ENCODE measurements around the gene LPCAT2. TPM values are rescaled to one million over a fixed set of nuclear protein-coding genes. Genes with fewer than 3 reads are reported as not detected.

Gene LPCAT2
- total RNA-seq, 1 donor from 2014 or later = 9.7 TPM

DNA sequence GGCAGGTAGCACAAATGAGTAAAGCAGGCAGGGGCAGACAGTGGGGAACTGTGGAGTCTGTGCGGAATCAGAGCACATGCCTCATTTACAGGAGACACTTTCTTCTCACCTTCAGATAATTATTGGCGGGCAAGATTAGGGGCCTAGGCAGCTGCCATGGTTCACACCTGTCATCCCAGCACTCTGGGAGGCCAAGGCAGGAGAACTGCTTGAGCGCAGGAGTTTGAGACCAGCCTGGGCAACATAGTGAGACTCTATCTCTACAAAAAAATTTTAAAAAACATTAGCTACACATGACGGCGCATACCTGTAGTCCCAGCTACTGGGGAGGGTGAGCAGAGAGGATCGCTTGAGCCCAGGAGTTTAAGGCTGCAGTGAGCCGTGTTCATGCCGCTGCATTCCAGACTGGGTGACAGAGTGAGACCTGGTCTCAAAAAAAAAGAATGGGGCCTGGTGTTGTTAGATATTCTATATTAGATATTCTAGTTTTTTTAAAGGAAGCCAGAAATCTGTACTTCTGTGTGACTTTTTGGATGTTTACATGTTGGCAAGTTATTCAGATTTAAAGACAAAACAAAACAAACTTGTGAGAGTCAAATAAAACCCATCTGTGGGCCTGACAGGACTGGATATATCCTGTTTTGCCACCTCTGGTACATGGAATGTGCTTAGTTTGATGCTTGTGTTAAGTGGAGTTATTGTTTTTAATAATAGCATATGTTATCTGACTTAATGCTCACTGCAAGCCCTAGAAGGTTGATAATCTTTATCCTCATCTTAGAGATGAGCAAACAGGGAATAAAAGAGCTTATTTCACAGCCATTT lies 4.9 kb upstream of the LPCAT2 start:
- DNase-seq (ENCODE audit: low read depth) = no peak

DNA sequence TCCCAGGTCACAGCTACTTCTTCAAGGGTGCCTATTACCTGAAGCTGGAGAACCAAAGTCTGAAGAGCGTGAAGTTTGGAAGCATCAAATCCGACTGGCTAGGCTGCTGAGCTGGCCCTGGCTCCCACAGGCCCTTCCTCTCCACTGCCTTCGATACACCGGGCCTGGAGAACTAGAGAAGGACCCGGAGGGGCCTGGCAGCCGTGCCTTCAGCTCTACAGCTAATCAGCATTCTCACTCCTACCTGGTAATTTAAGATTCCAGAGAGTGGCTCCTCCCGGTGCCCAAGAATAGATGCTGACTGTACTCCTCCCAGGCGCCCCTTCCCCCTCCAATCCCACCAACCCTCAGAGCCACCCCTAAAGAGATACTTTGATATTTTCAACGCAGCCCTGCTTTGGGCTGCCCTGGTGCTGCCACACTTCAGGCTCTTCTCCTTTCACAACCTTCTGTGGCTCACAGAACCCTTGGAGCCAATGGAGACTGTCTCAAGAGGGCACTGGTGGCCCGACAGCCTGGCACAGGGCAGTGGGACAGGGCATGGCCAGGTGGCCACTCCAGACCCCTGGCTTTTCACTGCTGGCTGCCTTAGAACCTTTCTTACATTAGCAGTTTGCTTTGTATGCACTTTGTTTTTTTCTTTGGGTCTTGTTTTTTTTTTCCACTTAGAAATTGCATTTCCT lies 3.4 kb upstream of the LPCAT2 start:
- DNase-seq (ENCODE audit: low read depth) = no peak

DNA sequence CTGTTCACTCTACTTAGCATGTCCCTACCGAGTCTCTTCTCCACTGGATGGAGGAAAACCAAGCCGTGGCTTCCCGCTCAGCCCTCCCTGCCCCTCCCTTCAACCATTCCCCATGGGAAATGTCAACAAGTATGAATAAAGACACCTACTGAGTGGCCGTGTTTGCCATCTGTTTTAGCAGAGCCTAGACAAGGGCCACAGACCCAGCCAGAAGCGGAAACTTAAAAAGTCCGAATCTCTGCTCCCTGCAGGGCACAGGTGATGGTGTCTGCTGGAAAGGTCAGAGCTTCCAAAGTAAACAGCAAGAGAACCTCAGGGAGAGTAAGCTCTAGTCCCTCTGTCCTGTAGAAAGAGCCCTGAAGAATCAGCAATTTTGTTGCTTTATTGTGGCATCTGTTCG lies 2.8 kb upstream of the LPCAT2 start:
- DNase-seq (ENCODE audit: low read depth) = no peak

DNA sequence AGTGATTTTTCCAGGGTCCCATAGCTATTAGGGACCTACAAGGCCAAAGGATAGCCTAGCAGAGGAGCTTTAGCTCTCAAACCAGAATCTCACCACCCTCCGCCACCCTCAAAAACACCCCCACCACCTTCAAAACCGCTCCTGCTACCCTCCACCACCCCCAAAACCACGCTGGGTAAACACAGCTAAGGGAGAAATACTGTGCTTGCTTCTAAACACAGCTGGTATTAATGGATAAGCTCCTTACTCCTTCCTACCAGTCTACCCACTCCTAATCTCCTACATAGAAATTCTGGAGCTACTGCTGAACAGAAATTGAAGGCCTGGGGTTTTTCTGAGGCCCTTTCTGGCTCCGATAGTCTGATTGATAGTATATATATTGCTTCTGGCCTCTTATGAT lies 2.2 kb upstream of the LPCAT2 start:
- DNase-seq (ENCODE audit: low read depth) = no peak

DNA sequence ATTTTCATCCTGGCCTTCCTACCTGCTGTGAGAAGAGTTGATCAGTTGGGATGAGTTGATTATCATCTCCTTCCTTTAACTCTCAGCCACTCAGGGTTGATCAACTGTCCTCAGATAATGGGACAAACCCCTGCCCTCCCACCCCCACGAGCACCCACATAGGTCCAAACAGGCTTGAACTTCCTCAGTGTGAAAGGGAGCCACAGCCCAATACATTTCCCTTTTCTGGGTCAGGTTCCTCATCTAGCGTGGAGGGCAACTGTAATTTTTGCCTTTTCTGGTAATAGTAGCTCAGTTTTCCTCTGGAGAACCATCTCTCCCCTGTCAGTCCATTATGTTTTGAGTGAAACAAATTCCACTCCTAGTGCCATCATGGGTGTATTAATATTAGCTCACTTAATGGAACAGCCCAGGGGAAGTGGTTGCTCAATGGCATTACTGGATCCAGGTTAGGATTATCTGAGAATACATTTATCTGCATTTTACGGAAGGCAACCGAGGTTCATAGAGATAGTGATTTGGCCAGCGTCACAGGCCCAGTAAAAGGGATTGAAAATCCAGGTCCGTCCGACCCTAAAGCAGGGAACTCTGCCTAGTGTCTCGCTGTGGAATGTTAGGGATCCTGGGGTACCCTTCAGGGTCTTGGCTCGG lies 476 bp upstream of the LPCAT2 start:
- DNase-seq (ENCODE audit: low read depth) = no peak

DNA sequence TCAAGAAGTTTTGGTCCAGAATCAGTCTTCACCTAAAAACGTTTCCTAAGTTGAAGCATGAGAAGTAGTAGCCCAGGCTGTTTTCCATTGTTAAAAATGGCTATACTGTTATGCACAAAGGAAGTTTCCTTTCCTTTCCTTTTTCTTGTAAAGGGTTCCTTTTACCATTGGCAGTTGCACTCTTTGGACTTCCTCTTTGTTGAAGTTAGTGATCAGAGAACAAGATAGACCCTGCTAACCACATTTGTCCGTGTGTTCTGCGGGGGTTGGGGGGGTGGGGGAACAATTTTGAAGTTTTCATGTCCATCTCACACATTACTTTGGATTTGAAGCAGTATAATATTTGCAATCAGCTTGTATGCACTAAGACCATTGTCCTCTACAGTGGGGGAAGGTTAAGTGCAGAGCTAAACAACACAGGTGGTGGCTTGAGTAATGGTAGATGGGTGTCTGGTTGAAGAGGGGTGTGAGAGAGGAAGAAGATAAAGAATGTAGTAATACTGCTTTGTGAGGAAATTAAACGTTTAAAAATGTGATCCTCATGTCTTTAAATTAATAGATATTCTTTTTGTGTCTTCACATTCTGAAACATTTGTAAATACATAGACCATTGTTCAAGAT lies 1.4 kb downstream of the LPCAT2 start:
- no peak for DNase-seq (ENCODE audit: low read depth)

DNA sequence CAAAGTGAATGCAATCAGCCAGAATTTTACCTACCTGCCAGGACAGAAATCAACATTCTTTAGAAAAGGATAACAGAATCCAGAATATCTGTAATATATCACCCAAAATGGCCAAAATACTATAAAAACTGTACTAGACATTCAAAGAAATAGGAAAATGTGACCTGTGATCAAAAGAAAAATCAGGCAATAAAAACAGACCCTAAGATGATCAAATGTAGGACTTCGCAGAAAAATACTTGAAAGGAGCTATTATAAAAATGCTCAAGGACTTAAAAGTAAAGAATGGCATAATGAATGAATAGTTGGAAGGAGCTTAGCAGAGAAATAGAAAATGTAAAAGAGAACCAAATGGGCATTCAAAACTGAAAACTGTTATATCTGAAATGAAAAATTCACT lies 4.1 kb downstream of the LPCAT2 start:
- no peak for DNase-seq (ENCODE audit: low read depth)

DNA sequence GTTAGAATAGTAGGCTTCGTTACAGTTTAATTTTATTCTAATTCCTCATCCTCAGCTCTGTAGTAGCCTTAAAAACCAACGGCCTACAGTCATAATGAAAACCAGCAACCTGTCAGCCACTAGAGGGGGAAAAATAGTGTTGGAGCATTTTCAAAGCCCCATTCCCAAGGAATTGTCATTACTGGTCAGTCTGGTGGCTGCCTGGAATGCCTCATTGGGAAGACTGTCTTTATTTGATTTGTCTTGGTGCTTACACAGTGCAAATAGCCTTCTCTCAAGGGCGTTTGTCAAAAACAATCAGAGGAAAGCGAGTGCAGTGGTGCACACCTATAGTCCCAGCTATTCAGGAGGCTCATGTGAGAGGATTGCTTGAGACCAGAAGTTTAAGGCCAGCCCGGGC lies 4.7 kb downstream of the LPCAT2 start:
- DNase-seq (ENCODE audit: low read depth) = no peak

DNA sequence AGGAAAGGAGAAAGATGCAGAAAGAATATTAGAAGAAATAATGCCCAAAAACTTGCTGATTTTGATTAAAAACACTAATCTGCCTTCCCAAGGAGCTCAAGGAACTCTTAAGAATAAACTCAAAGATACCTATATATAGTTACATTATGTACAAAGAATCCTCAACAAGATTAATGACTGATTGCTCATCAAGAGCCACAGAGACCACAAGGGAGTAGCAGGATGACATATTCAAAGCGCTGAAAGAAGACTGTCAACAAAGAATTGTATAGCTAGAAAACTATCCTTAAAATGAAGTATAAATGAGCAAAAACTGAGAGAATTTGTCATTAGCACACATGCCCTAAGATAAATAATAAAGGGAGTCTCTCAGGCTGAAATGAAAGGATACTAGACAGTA lies 6.2 kb downstream of the LPCAT2 start:
- no peak for DNase-seq (ENCODE audit: low read depth)

DNA sequence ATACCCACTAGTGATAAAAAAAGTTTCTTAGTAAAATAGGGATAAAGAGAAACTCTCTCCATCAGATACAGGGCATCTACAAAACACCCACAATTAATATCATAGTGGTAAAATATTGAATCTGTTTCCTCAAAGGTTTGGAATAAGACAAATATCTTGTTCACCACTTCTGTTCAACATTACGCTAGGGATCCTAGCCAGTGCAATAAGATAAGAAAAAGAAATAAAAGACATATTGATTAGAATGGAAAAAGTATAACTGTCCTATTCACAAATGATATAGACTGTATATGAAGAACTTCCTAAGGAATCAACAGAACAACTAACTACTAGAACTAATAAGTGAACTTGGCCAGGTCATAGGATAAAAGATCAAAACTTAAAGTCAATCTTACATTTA lies 12.9 kb downstream of the LPCAT2 start:
- no peak for DNase-seq (ENCODE audit: low read depth)

DNA sequence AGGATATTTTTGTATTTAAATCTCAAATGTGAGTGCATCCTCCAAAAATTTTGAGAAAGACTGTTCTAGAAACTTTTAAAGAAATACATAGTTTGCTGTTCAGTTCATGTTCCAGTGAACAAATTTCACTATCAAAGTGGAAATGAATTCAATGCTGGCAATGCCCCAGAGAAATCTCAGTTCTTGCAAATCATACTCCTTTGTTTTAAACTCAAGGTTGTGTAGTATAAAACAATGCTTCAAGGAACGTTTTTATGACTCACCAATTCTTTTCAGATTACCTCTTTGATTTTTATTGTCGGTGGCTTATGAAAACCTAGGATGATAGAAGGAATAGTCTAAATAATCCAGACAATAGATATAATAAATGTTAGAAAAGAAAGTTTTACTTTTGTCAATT lies 17.6 kb downstream of the LPCAT2 start:
- peak; percentile 30 for DNase-seq (ENCODE audit: low read depth)

DNA sequence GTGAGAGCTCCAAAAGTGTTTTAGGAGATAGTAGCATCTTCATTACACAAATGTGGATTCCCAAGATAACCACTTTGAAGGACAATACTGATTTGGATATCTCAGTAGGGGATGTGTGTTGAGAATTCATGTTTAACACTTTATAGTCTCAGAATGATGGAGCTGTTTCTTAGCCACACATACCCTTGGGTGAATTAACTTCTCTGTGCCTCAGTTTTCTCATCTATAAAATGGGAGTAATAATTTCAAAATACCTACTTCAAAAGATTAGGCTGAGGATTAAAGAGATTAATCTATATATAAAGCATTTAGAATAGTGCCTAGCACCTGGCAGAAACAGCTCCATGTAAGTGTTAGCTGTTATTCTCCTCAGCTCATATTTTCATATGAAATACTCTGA lies 19.0 kb downstream of the LPCAT2 start:
- DNase-seq (ENCODE audit: low read depth) = no peak

DNA sequence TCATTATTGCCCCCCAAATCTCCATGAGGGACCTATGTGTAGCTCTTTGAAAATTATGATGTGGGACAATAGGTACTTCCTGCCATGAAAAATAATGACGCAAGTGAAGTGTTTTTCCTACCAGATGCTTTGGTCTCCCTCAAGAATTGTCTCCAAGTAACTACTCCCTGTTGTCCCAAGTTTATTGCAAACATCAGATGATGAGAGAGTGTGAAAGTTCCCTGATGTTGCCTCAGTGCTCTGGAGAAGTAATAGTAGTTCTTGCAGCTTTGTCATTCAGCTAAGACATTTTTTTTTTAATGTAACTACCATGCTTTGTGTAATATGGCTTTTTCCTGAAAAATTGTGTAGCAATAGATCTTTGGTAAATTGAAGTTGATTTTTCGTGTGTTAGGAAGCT lies 20.1 kb downstream of the LPCAT2 start:
- no peak for DNase-seq (ENCODE audit: low read depth)

DNA sequence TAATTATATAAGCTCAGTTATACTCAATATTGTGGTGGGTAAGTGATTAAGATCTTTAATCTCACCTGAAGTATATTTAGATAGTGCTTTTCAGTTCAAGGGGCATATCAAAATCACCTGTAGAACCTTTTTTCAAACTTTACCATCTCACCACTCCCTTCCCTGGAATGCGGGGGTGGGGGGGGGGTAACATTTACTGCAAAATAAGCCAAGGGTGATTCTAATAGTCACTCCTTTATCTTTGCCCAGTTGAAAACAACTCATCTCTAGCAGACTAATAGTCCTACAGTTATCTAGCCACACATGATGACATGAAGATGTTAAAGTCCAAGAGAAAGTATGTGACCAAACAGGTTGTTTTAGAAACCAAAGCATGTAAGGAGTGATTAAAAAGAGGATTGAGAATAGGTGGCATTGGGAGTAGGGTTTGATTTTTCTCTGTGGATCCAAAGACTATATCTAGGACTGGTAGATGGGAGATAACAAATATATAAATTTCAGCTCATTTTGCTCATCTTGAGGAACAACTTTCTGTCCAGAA lies 21.5 kb downstream of the LPCAT2 start:
- DNase-seq (ENCODE audit: low read depth) = no peak

DNA sequence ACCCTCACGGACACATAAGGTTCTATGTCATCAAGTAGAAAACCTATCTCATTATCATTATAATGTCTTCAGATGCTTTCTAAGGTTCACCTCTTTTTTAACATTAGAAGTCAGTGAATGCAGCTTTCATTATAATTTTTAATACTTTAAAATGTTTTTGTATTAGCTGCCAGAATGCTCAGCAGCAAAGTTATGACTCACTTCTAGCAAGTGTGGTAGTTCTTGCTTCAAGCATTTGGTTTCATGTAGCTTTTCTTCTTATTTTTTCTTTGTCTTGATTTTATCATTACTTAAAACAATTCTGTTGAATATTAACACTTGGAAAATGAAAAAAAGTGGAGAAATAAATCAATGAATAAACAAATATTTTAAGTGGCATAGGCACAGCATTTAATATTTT lies 23.4 kb downstream of the LPCAT2 start:
- DNase-seq (ENCODE audit: low read depth) = no peak

DNA sequence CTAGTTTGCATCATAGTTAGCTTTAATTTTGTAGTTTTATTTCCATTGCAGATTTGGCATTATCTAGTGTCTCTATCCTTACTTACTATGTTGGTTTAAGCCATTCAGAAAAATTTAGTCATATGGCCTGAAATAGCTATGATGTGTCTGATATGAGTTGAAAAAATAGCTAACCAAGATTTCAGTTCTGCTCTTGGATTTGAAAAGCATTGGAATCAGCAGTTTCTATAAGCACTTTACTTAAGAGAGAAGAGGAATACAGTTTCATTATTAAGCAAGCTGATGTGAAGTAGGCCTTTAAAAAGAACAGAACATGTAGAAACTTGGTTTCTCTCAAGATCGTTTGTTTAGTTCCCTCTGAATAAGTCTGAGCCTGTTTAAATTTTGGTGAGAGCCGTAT lies 25.9 kb downstream of the LPCAT2 start:
- DNase-seq (ENCODE audit: low read depth) = no peak

DNA sequence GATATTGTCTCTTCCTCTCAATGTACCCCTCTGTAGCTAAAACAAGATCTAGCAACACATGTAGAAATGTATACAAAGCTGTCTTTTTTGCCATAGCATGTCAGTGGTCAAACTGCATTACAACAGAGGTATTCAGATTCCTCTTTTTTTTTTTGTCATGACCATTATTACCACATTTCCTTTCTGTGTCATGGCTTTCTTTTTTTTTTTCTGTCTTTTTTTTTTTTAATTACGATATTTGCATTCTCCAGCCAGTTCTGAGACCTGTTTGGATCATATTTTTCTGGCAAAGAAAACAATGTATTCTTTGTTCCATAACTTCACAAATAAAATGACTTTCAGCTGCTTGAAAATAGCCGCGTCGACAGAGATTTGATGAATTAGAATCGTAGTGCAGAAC lies 30.2 kb downstream of the LPCAT2 start:
- no peak for DNase-seq (ENCODE audit: low read depth)

DNA sequence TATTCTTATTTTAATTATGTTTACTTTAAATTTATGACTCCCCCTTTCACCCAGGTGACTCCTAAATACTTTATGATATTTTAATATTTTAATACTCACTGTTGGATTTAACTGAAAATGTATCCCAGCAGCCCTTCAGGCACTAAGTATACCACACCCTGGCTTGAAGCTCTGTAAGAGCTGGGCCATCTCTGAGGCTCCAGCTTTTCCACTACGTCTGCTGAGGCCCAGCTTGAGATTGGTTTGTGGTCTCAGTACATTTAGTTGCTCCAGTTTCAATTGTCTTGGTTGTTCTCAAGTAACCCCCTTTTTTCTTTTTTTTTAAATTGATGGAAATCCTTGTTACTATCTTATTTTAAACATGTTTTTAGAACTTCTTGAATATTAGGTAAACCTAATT lies 30.6 kb downstream of the LPCAT2 start:
- DNase-seq (ENCODE audit: low read depth) = no peak

DNA sequence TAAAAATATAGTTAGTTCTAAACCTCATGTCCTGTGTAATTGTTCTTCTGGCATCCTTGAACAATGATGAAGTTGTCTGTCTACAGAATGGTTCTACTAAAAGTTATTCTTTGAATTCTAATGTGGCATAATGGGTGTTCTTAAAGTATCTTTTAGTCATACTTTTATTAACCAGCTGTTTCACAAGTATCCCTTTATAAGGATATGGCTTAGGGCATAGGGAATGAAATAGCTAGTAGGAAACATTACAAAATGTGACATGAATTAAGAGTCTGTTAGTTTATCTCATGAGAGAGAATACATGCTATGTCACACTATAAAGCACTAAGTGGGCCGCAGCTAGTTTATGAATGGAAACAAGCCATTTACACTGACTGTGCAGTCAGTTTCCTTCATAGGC lies 31.3 kb downstream of the LPCAT2 start:
- DNase-seq (ENCODE audit: low read depth) = no peak

DNA sequence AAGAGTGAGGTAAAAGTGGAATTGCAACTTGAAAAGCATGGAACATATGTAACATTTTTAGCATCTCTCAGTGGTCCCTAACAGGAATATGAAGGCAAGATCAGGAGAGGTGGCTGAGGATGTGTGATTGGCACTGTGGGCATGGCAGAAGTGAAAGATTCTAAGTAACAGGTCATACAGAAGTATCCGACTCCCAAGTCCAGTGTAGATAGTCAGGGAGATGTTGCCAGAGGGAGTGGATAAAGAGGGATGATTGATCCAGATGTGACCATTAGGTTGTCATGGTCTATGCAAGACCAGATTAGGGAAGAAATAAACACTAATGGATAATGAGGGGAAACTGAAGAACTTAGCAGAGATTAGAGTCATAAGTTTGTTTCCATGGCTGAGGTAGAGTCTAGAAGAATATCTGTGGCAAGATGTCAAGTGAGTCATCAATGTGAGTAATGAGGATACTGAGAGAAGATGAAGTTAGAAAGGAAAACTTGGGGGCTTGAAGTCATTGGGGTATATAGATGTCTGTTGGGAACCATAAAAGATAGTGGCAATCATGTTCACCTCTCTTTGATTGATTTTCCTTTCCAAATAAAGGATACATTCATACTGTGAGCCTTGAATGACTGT lies 33.7 kb downstream of the LPCAT2 start:
- peak; percentile 69 for DNase-seq (ENCODE audit: low read depth)

DNA sequence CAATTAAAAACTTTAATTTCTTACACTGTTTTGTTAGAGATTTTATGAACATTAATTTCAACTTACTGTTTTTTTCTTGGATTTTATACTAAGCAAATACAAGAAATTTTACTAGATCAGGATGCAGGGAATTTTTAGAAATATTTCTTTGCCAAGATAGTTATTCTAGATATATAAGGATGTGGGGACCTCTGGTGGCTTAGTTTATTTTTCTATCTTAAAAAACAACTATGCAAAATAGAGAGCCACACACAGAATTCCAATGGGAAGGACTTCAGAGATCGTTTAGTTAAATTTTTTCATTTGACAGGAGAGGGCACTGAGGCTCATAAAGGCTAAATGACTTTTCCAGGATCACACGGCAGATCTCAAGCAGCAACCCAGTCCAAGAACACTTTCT lies 34.6 kb downstream of the LPCAT2 start:
- peak; percentile 43 for DNase-seq (ENCODE audit: low read depth)

DNA sequence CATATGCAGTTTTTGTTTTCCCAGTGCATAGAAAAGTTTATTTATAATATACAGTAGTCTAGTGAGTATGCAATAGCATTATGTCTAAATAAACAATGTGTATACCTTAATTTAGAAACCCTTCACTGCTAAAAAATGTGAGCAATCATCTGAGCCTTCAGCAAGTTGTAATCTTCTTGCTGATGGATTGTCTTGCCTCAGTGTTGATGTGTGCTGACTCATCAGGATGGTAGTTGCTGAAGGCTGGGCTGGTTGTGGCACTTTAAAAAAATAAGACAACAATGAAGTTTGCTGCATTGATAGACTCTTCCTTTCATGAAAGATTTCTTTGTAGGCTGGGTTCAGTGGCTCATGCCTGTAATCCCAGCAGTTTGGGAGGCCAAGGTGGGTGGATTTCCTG lies 43.7 kb downstream of the LPCAT2 start:
- DNase-seq (ENCODE audit: low read depth) = peak; percentile 76

Measured in renal cortical epithelial cell (primary cell).